ENCODE results near the gene CNKSR3. TPM values are rescaled to one million over a fixed set of nuclear protein-coding genes. Genes with fewer than 3 reads are reported as not detected.

The CNKSR3 gene
- total and polyA plus RNA-seq, 8 donors, result 10.5 to 33.2 (median 29.8) TPM

- ATAC-seq (no peak), DNase-seq (no peak)
- intact Hi-C loops (cut with DNase I), result no loop called here
- H3K9me3 ChIP-seq, result no peaks in the 10 kb centered on the region
- peaks cover 8% of the 10 kb centered on the region in 2 donors for H3K4me1 ChIP-seq
- no peak for TF ChIP-seq CTCF (IDR thresholded peaks at IDR 0.05)
- no peaks in the 10 kb centered on the region for H3K36me3 ChIP-seq
- no peak overlapping the region for H3K27ac ChIP-seq
- no peak overlapping the region for H3K4me3 ChIP-seq
- H3K27me3 ChIP-seq, result no peaks in the 10 kb centered on the region
Observed at GRCh38 chr6:154476494-154476893, 34.0 kb downstream of the CNKSR3 start.

GRCh38 chr6:154474648-154475428 lies 35.6 kb downstream of the CNKSR3 start:
- intact Hi-C loops (cut with DNase I), result no loop called here
- no peak for TF ChIP-seq CTCF (IDR thresholded peaks at IDR 0.05)

GRCh38 chr6:154473324-154473723 lies 37.2 kb downstream of the CNKSR3 start:
- ATAC-seq (no peak), DNase-seq (no peak)
- no peak for TF ChIP-seq CTCF (IDR thresholded peaks at IDR 0.05)
- Histone ChIP-seq H3K4me1 (peaks cover 7 to 8% of the 10 kb centered on the region in 2 donors), H3K36me3 (no peaks in the 10 kb centered on the region), H3K9me3 (no peaks in the 10 kb centered on the region), H3K4me3 (no peak overlapping the region), H3K27me3 (no peaks in the 10 kb centered on the region), H3K27ac (no peak overlapping the region)
- intact Hi-C loops (cut with DNase I), result no loop called here

More at GRCh38 chr6:154474648-154475428, 35.6 kb downstream of the CNKSR3 start:
- no peak overlapping the region for H3K27ac ChIP-seq
- peaks cover 8% of the 10 kb centered on the region in 2 donors for H3K4me1 ChIP-seq
- peak; percentile 26 for ATAC-seq
- DNase-seq, result no peak
- H3K9me3 ChIP-seq, result no peaks in the 10 kb centered on the region
- no peaks in the 10 kb centered on the region for H3K36me3 ChIP-seq
- no peak overlapping the region for H3K4me3 ChIP-seq
- no peaks in the 10 kb centered on the region for H3K27me3 ChIP-seq

GRCh38 chr6:154471609-154472362 lies 38.7 kb downstream of the CNKSR3 start:
- TF ChIP-seq CTCF (IDR thresholded peaks at IDR 0.05), result no peak
- H3K36me3 ChIP-seq, result no peaks in the 10 kb centered on the region
- H3K9me3 ChIP-seq, result no peaks in the 10 kb centered on the region
- no peak overlapping the region for H3K4me3 ChIP-seq
- intact Hi-C loops (cut with DNase I), result no loop called here
- DNase-seq (no peak), ATAC-seq (no peak)
- H3K27ac ChIP-seq, result no peak overlapping the region
- H3K4me1 ChIP-seq, result peaks cover 0 to 8% of the 10 kb centered on the region in 2 donors
- no peaks in the 10 kb centered on the region for H3K27me3 ChIP-seq

- no peaks in the 10 kb centered on the region for H3K36me3 ChIP-seq
- intact Hi-C loops (cut with DNase I), result no loop called here
- DNase-seq (no peak), ATAC-seq (no peak)
- H3K27ac ChIP-seq, result no peak overlapping the region
- no peaks in the 10 kb centered on the region for H3K9me3 ChIP-seq
- H3K4me1 ChIP-seq, result no peaks in the 10 kb centered on the region
- TF ChIP-seq CTCF (IDR thresholded peaks at IDR 0.05), result no peak
- no peak overlapping the region for H3K4me3 ChIP-seq
- H3K27me3 ChIP-seq, result no peaks in the 10 kb centered on the region
Observed at GRCh38 chr6:154469306-154469935, 41.1 kb downstream of the CNKSR3 start.
